ENCODE data around the gene RBFOX2.

DNA sequence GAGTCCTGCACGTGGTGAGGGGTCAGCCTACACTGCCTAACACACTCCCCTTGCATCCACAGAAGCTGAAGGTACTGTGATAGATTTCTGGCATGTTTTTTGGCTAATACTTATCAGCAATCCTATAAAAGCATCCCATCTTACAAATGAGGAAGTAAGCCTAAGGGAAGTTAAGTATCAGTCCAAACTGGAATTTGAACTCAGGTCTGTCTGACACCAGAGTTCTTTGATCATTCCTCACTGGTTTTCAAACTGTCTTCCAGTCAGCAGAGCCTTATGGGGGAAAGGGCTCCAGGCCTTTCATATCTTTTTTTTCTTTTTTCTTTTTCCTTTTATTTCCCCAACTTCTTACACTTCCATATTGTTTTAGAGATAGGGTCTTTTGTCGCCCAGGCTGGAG is 105.6 kb downstream of the RBFOX2 start:
- no peak for TF ChIP-seq POLR2A (IDR thresholded peaks at IDR 0.05)
- no peak for TF ChIP-seq EP300 (IDR thresholded peaks at IDR 0.05)

Data from tibial nerve (tissue), 3 donors.